WERI-Rb-1 (cell line): ENCODE measurements around the gene ATP10A.

ENCODE experiments used
- DNase-seq: peaks from one replicate; pipeline ENCODE4 v3.0.0-alpha.2; 2020
- H3K27ac ChIP-seq: fragments of 250-450 bp; sonication (Bioruptor Pico); 2 replicates; pipeline ENCODE4 v1.5.1; 2020; ENCODE audit warnings: mild to moderate bottlenecking, moderate library complexity
- H3K27me3 ChIP-seq: fragments of 250-450 bp; sonication (Bioruptor Pico); 2 replicates; pipeline ENCODE4 v1.5.1; 2021; ENCODE audit warnings: mild to moderate bottlenecking, low read depth, moderate library complexity; ENCODE audit not compliant: insufficient read depth, severe bottlenecking
- H3K36me3 ChIP-seq: fragments of 250-450 bp; sonication (Bioruptor Pico); 2 replicates; pipeline ENCODE4 v1.5.1; 2020; ENCODE audit warnings: mild to moderate bottlenecking, moderate library complexity
- H3K4me3 ChIP-seq: 2 replicates; pipeline ENCODE4 v1.5.1; 2011; ENCODE audit warnings: low read depth, mild to moderate bottlenecking, control low read depth, low read length
- H3K9me3 ChIP-seq: fragments of 250-450 bp; sonication (Bioruptor Pico); 2 replicates; pipeline ENCODE4 v1.5.1; 2021; ENCODE audit warnings: mild to moderate bottlenecking, moderate library complexity; ENCODE audit not compliant: severe bottlenecking
- CTCF ChIP-seq: IDR thresholded peaks from 2 replicates; pipeline ENCODE4 v1.5.1; 2011; ENCODE audit warnings: low read depth, mild to moderate bottlenecking, control low read depth, inconsistent platforms, low read length

Gene ATP10A

GRCh38 chr15:25701721-25702465, 161.2 kb downstream of the ATP10A start:
- H3K27ac ChIP-seq: no peak overlapping the region
- TF ChIP-seq CTCF: no peak
- H3K36me3 ChIP-seq: no peaks in the 10 kb centered on the region
- no peaks in the 10 kb centered on the region for H3K9me3 ChIP-seq
- H3K4me3 ChIP-seq: no peak overlapping the region
- no peak for DNase-seq
- H3K27me3 ChIP-seq: no peaks in the 10 kb centered on the region

DNA sequence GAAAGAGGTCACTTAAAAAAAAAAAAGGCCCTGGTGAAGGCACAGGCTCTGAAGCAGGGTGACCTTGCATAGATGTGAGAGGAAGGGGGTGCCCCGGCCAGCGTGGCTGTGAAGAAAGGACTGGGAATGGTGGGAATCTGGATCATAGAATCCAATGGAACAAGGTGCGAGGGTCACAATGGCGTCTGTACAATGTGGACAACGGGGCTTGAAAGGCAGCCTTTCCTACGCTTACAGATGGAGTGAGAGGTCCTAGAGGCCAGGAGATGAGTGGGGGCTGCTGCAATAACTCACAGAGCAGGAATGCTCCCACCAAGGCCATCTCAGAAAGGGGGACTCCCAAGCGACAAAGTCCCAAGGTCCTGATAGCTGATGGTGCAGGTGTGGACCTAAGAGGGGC, 162.2 kb downstream of the ATP10A start:
- Histone ChIP-seq H3K27ac (no peak overlapping the region), H3K4me3 (no peak overlapping the region), H3K9me3 (no peaks in the 10 kb centered on the region), H3K36me3 (no peaks in the 10 kb centered on the region), H3K27me3 (no peaks in the 10 kb centered on the region)
- no peak for DNase-seq
- no peak for TF ChIP-seq CTCF

DNA sequence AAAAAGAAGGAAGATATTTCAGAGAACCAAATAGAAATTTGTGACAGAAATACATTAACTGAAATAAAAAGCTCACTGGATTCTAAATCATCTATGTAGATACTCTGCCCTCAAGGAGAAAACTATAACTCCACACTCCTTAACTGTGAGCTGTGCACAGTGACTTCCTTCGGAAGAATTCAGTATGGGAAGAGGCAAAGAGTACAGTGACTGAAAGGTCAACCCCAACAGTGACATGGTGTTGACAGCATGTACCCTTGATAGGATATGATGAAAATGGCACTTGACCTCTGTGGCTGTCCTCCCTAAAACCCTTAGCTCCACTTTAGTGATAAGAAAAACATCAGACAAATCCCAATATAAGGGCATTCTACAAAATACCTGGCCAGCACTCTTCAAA, 165.5 kb downstream of the ATP10A start:
- no peaks in the 10 kb centered on the region for H3K9me3 ChIP-seq
- no peak overlapping the region for H3K27ac ChIP-seq
- no peaks in the 10 kb centered on the region for H3K27me3 ChIP-seq
- TF ChIP-seq CTCF: no peak
- no peak overlapping the region for H3K4me3 ChIP-seq
- DNase-seq: no peak
- no peaks in the 10 kb centered on the region for H3K36me3 ChIP-seq

GRCh38 chr15:25695875-25696760, 167.0 kb downstream of the ATP10A start:
- H3K27me3 ChIP-seq: no peaks in the 10 kb centered on the region

GRCh38 chr15:25694823-25695312, 168.3 kb downstream of the ATP10A start:
- H3K27me3 ChIP-seq: no peaks in the 10 kb centered on the region
- DNase-seq: no peak
- no peak for TF ChIP-seq CTCF
- no peaks in the 10 kb centered on the region for H3K36me3 ChIP-seq
- no peak overlapping the region for H3K4me3 ChIP-seq
- no peaks in the 10 kb centered on the region for H3K9me3 ChIP-seq
- H3K27ac ChIP-seq: no peak overlapping the region

More at GRCh38 chr15:25695875-25696760, 167.0 kb downstream of the ATP10A start:
- no peaks in the 10 kb centered on the region for H3K36me3 ChIP-seq
- TF ChIP-seq CTCF: no peak
- no peak overlapping the region for H3K4me3 ChIP-seq
- no peak for DNase-seq
- no peak overlapping the region for H3K27ac ChIP-seq
- H3K9me3 ChIP-seq: no peaks in the 10 kb centered on the region
